Adrenal gland (tissue), 12 donors: ENCODE data around the gene FARP1. TPM values are rescaled to one million over a fixed set of nuclear protein-coding genes. Genes with fewer than 3 reads are reported as not detected.

Experiments used
- DNase-seq, 7 donors: peaks; one replicate each; pipeline ENCODE4 v3.0.0-alpha.2; 2019 to 2020
- H3K27ac ChIP-seq, 5 donors: fragments of 200-600 bp; sonication (generic) in 4 of 5; 1 replicate in 3 of 5; 2 replicates in 2 of 5; pipeline versions ENCODE4 v1.5.1 to v1.8.0; 2016 to 2020; ENCODE audit warnings: mild to moderate bottlenecking in 1 of 5
- H3K27me3 ChIP-seq: fragments of 200-600 bp; 2 replicates; pipeline ENCODE4 v1.8.0; 2021
- H3K36me3 ChIP-seq, 2 donors: fragments of 200-600 bp; replicated peaks in 1 of 2; 1 replicate in 1 of 2; 2 replicates in 1 of 2; pipeline versions ENCODE4 v1.5.1 to v1.8.0; 2018 to 2022
- H3K4me1 ChIP-seq, 2 donors: fragments of 200-600 bp; replicated peaks in 1 of 2; 1 replicate in 1 of 2; 2 replicates in 1 of 2; pipeline versions ENCODE4 v1.5.1 to v1.8.0; 2018 to 2021
- H3K4me3 ChIP-seq, 4 donors: fragments of 200-600 bp; sonication (generic) in 3 of 4; one replicate each; pipeline ENCODE4 v1.5.1; 2016 to 2018
- H3K9me3 ChIP-seq, 3 donors: fragments of 200-600 bp; sonication (generic) in 1 of 3; replicated peaks in 1 of 3; 1 replicate in 2 of 3; 2 replicates in 1 of 3; pipeline versions ENCODE4 v1.5.1 to v1.8.0; 2016 to 2021
- CTCF ChIP-seq, 6 experiments: fragments of 450-650 bp in 4 of 6; fragments of 200-600 bp in 2 of 6; sonication (generic) in 1 of 6; IDR thresholded peaks; 1 replicate in 5 of 6; 2 replicates in 1 of 6; pipeline versions ENCODE4 v1.5.1 to v1.8.0; 2016 to 2021; ENCODE audit warnings: antibody characterized with exemption in 6 of 6, mild to moderate bottlenecking in 2 of 6, moderate library complexity in 1 of 6
- POLR2A ChIP-seq, 2 donors: fragments of 450-650 bp; IDR thresholded peaks; one replicate each; pipeline ENCODE4 v1.6.1; 2017; ENCODE audit warnings: antibody characterized with exemption in 2 of 2, mild to moderate bottlenecking in 2 of 2, moderate library complexity in 1 of 2
- WGBS, 4 donors: extraction: QIAGEN DNeasy Blood & Tissue Kit in 2 of 4; methylation state at CpG; one replicate each; pipeline versions ENCODE4 v1.1.5 to v1.1.7; 2013 to 2017; 5-methylcytosine and 5-hydroxymethylcytosine counted together
- intact Hi-C, 2 donors: fragments of 100-400 bp; cut with DNase I; formaldehyde crosslinking; loops; one replicate each; pipeline versions ENCODE4 v1.14.1 to v1.15.0; 2022 to 2023
- polyA plus RNA-seq, 3 donors: library from polyadenylated mRNA; stranded (reverse); fragments of 200-250 nt in 2 of 3; fragments of 350-450 nt in 1 of 3; fragmentation: Illumina TruSeq in 1 of 3; extraction: RNeasy Lipid Tissue Mini Kit (QIAGEN cat#74804) in 1 of 3; gene quantifications; one replicate each; pipeline ENCODE4 v1.2.3, GENCODE V29; 2013 to 2014
- total RNA-seq, 9 donors: library from RNA; depleted of rRNA in 4 of 9; stranded (reverse); fragments of >200 nt in 4 of 9; fragments of 120-200 nt in 1 of 9; fragmentation: NEBNext Ultra II Directional in 1 of 9; extraction: Animal tissue kit (Norgen Biotek cat#: 25700) in 1 of 9; gene quantifications; one replicate each; pipeline versions ENCODE4 v1.1.0 to v1.2.4, GENCODE V29; 2013 to 2023
- donor health status: healthy with polysubstance abuse.
- donor health status: Bipolar disorder and iron deficiency.
- donor health status: DM: yes; HTN: yes; CAD: no.
- donor health status: DM: no; HTN: no; CAD: no.
- donor health status: DM: no; HTN: no; CAD: no.
- donor health status: DM: yes; HTN: yes; CAD: no.

FARP1 gene
- total and polyA plus RNA-seq, 12 donors: 27.1 to 304 (median 71.6) TPM

DNA sequence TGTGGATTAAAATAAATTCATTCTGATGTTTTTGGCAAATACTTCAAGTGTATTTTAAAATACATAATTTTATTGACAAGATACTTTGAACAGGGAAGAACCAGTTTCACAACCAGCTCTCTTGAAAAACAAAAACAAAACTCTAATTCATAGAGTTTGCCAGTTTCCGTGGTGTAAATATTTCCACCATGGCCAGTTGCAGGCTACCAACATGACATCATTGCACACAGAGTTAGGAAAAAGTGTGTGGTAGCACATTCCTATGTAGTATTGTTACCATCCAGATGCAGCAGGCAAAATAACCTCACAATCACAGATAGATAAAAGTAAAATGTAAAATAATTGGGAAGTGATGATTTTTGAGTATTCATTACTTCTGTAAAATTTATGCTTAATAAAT, 41.9 kb downstream of the FARP1 start:
- WGBS, 4 donors: 80 to 92% (median 85%) methylated on average over 1 of the region's 1 CpG
- intact Hi-C loops: no loop called here
- no peak for DNase-seq
- no peaks in the 10 kb centered on the region for H3K36me3 ChIP-seq
- no peaks in the 10 kb centered on the region for H3K9me3 ChIP-seq
- no peak overlapping the region for H3K4me3 ChIP-seq
- peaks cover 13 to 36% of the 10 kb centered on the region in 2 donors for H3K4me1 ChIP-seq
- no peak overlapping the region for H3K27ac ChIP-seq
- no peaks in the 10 kb centered on the region for H3K27me3 ChIP-seq
- TF ChIP-seq POLR2A (IDR thresholded peaks at IDR 0.05): no peak
- TF ChIP-seq CTCF (IDR thresholded peaks at IDR 0.05): no peak

DNA sequence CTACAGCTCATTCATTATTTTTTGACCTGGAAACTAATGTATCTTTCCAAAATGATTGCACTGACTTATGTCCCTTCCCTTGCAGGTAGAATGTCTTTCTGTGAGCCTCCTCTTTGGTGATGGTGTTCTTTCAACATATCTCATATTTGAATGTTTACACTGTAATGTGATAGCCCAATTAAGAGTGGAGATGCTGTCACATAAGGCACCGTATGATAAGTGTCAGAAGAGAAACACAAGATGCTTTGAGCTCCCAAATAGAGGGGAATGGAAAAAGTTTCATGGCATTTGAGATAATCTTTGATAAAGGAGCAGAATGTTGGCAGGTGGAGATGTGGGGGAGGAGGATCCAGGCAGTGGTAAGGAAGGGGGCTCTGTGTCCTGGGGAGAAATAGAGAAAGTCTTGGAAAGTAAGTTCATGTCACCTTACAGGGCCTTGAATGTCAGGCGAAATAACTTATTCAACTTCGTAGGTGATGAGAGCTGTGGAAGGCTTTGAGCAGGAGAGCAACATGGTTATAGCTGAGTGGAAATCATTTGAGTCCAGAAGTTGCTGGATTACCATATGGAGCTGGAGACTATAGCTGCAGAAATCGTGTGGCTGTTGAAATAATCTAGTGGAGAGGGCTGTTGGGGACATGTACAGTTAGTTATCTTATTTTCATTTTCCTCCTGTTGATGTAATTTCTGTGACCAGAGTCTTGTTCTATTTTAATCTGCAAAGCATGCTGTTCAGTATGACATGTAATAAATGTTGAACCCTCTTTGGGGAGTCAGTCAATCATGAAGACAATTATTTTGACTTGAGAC, 44.5 kb downstream of the FARP1 start:
- intact Hi-C loops: no loop called here
- Histone ChIP-seq H3K27ac (peak overlapping the region in 1 of 5 donors; percentile 24), H3K4me3 (no peak overlapping the region), H3K27me3 (no peaks in the 10 kb centered on the region), H3K36me3 (no peaks in the 10 kb centered on the region), H3K4me1 (peaks cover 27 to 48% of the 10 kb centered on the region in 2 donors), H3K9me3 (no peaks in the 10 kb centered on the region)
- WGBS, 4 donors: 49 to 60% (median 55%) methylated on average over 4 of the region's 4 CpGs
- DNase-seq: no peak
- TF ChIP-seq CTCF (IDR thresholded peaks at IDR 0.05) (no peak), POLR2A (IDR thresholded peaks at IDR 0.05) (no peak)

GRCh38 chr13:98187965-98188261, 45.0 kb downstream of the FARP1 start:
- Histone ChIP-seq H3K4me1 (peaks cover 27 to 43% of the 10 kb centered on the region in 2 donors), H3K36me3 (no peaks in the 10 kb centered on the region), H3K27ac (peak overlapping the region in 1 of 5 donors; percentile 24), H3K9me3 (no peaks in the 10 kb centered on the region), H3K4me3 (no peak overlapping the region), H3K27me3 (no peaks in the 10 kb centered on the region)
- DNase-seq: no peak
- TF ChIP-seq POLR2A (IDR thresholded peaks at IDR 0.05) (no peak), CTCF (IDR thresholded peaks at IDR 0.05) (no peak)
- intact Hi-C loops: no loop called here
- 76 to 91% (median 84%) methylated on average over 4 to 7 of the region's 7 CpGs for WGBS, 4 donors

GRCh38 chr13:98188544-98189166, 45.8 kb downstream of the FARP1 start:
- intact Hi-C loops: no loop called here

More at GRCh38 chr13:98188544-98189166, 45.8 kb downstream of the FARP1 start:
- WGBS, 4 donors: 82 to 95% (median 87%) methylated on average over 12 to 14 of the region's 14 CpGs
- Histone ChIP-seq H3K27me3 (no peaks in the 10 kb centered on the region), H3K4me1 (peaks cover 27 to 42% of the 10 kb centered on the region in 2 donors), H3K36me3 (no peaks in the 10 kb centered on the region), H3K9me3 (no peaks in the 10 kb centered on the region), H3K27ac (peak overlapping the region in 1 of 5 donors; percentile 24), H3K4me3 (no peak overlapping the region)
- DNase-seq: no peak
- TF ChIP-seq CTCF (IDR thresholded peaks at IDR 0.05): no peak
- no peak for TF ChIP-seq POLR2A (IDR thresholded peaks at IDR 0.05)
